GM19324 (cell line): ENCODE measurements around the gene COA6.
"Not testable (repeated sequence)": the region's sequence is repeated elsewhere in the genome, so short reads cannot be mapped to it uniquely, and the experiment has no call there.

Experiments used
- ATAC-seq: cut with Tn5 transposase; IDR thresholded peaks from one replicate; pipeline ENCODE4 v1.9.1; 2021; ENCODE audit warnings: mild to moderate bottlenecking, moderate library complexity; ENCODE audit not compliant: unreplicated experiment, low FRiP score

Gene COA6, protein sequence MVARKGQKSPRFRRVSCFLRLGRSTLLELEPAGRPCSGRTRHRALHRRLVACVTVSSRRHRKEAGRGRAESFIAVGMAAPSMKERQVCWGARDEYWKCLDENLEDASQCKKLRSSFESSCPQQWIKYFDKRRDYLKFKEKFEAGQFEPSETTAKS

DNA sequence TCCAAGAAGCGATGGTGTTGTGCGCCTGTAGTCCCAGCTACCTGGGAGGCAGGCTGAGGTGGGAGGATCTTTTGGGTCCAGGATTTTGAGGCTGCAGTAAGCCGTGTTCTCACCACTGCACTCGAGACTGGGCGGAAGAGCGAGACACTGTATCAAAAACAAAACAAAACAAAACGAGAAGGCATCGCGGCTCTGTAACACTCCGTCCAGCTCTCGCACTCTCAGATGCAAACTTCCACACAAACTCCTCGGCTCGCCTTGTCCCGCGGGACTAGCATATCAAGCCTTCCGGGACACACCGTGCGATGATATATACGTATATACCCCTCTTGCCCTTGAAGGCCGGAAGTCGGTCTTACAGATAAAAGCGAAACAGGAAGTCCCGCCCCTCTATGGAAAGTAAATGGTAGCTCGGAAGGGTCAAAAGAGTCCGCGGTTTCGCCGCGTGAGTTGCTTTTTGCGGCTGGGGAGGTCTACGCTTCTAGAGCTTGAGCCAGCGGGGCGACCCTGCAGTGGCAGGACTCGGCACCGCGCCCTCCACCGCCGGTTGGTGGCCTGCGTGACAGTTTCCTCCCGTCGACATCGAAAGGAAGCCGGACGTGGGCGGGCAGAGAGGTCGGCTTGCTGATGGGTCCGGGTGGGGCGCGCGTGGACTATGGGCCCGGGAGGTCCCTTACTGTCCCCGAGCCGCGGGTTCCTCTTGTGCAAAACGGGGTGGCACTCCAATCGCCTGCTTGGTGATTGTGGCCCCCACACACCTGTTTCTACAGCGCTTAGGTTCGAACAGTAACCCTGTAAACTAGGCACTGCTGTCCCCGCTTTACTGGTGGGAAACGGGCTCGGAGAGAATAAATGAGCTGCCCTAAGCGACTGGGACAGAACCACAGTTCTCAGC, at the start of gene COA6:
Gene COA6 (plus strand): TSS at position 393 of the 895 bp plus-strand sequence. CDS start 11 bp downstream, at position 404.
- ATAC-seq = peak; percentile 95

DNA sequence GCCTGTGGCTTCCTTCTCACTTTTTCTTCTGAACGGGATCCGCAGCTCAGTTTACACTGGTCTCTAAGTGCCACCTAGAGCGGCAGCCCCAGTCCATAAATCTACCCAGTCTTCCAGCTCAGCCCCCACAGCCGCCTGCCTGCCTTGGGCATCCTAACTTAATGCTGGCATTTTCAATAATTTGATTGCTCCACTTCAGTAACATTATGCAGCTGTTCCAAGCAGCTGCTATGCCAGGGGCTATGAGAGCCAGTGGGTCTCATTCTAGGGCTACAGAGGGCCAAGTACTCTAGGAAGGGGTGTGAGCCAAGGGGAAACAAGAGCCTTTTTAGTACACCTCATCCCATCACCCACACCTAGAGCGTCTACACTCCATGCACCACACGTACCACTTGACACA, 48.4 kb upstream of the COA6 start:
- ATAC-seq = no peak

DNA sequence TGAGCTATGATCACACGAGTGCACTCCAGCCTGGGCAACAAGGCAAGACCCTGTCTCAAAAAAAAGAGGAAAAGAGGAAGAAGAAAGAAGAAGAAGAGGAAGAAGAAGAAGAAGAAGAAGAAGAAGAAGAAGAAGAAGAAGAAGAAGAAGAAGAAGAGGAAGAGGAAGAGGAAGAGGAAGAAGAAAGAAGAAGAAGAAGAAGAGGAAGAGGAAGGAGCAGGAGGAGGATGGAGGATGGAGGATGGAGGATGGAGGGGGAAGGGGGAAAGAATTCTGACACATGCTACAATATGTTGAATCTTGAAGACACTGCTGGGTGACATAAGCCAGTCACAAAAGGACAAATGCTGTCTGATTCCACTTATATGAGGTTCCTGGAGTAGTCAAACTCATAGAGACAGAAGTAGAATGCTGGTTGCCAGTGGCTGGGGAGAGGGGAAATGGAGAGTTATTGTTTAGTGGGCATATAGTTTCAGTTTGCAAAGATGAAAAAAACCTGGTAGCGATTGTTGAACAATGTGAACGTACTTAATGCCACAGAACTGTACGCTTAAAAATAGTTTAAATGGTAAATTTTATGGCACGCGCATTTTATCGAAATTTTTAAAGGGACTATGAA, 47.3 kb upstream of the COA6 start:
- no peak for ATAC-seq

DNA sequence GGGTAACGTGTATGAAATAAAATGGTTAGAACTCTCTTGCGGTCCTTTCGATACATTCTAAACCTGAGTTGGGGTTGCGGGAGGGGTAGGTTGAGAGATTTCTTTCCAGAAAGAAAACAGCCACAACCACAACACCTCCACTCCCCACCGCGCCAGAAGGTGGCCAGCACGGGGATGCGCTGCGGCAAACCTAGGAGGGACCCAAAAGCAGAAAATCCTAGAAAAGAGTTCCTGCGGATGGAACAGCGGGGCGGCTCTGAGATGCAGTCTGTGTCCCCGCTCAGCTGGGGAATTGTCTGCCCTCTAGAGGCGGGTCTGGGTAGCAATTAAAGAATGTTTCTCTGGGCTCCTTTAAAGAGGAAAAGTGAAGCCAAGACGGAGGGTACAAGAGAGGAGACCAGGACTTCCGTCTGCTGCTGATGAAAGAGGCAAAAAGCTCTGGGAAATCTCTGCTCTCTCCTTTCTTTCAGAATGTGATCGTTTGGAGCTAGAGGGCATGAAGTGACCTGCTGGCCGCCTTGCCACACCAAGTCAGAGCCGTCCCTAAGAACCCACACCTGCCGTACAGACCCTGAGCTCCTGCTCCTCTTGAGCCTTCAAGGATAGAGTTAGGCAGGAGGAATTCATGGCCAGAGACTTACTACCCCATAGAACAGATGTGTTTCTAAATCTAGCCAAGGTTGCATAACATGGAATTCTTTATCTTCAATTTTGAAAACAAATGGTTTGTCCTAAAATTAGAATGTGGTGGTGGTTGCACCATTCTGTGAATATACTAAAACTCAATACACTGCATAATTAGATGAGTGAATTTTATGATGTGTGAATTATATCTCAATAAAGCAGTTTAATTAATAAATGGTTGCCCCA, 46.5 kb upstream of the COA6 start:
- peak; percentile 48 for ATAC-seq

DNA sequence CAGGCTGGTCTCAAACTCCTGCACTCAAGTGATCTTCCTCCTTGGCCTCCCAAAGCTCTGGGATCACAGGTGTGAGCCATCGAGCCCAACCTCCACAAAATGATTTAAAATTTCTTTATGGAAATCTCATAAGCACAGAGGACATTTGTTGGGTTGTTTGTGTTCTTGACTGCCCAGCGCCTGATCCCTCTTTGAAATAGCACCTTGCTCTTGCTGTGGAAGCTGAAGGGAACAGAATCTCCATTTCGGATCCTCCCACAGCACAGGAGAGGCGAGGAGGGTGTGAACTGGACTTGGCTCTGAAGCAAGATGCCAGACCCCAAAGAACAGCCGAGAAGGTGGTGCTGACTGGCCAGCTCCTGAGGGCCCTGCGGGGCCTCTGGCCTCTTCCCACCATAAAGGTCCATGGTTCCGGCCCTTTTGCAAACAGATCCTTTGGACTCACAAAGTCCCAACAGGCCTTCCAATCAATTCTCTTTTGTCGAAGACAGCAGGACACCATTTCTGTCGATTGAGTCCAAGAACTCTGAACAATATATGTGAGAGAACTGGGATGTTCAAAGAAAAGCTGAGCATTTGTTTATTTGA, 45.6 kb upstream of the COA6 start:
- no peak for ATAC-seq

DNA sequence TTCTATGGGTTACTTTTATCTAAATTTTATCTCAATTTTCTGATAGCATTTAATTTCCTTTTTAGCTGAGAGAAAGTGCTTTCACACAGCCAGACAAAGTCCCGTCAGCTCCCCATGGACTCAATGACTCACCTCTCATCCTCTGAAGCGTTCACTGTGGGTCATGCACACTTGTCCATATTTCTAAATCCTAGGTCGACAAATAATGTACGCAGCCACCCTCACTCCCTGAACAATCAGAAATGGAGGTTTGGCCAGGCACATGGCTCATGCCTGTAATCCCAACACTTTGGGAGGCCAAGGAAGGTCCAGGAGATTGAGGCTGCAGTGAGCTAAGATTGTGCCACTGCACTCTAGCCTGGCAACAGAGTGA, 42.4 kb upstream of the COA6 start:
- no peak for ATAC-seq

DNA sequence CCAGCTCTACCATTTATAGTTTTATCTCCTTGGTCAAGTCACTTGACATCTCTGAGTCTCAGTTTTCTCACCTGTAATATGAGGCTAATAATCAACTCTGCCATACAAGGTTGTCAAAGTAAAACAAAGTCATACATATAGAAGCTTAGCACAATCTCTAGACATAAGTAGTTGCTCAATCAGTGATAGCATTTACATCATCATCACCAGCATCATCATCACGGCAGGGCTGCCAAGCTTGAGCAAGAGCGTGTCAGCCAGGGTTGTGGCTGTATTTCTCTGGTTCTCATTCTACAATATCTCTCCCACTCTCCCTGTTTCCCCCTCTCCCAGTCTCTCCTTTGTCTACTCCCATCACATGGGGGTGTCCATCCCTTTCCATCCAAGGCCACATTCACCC, 41.7 kb upstream of the COA6 start:
- ATAC-seq = no peak

DNA sequence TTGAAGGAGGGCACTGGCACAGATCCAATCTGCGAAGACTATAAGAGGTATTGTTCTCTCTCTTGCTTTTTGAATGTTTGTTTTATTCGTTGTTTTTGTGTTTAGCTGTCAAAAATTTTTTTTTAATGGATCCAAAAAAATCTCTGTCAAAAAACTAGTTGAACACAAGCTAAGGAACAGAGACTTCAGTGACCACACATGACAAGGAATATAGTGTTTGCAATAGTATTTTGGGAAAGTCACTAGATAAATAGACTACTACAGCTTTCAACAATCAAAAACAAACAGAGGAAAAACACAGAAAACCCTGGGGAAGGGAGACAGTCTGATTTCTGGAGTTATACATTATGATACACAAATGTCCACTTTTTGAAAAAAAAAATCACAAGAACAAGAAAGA, 36.9 kb upstream of the COA6 start:
- no peak for ATAC-seq

DNA sequence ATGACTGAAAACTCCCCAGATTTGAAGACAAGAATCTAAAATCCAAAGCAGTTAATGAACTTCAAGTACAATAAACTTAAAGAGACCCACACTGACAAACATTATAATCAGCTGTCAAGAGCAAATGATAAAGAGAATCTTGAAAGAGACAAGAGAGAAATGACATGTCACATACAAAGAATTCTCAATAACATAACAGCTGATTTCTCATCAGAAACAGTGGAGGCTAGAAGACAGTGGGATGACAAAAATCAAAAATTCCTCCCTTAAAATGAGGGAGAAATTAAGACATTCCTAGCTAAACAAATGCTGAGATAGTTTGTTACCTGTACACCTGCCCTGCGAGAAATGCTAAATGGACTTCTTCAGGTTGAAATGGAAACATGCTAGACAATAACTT, 36.0 kb upstream of the COA6 start:
- no peak for ATAC-seq

DNA sequence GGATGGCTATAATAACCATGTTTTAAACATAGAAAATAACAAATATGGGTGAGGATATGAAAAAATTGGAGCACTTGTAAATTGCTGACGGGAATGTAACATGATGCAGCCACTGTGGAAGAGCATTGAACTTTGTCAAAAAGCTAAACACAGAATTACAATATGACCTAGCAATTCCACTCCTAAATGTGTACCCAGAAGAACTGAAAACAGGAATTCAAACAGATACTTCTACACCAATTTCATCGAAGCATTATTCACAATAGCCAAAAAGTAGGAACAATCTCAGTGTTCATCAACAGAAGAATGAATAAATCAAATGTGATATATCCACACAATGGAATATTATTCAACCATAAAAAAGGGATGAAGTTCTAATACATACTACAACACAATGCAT, 32.7 kb upstream of the COA6 start:
- ATAC-seq = no peak

DNA sequence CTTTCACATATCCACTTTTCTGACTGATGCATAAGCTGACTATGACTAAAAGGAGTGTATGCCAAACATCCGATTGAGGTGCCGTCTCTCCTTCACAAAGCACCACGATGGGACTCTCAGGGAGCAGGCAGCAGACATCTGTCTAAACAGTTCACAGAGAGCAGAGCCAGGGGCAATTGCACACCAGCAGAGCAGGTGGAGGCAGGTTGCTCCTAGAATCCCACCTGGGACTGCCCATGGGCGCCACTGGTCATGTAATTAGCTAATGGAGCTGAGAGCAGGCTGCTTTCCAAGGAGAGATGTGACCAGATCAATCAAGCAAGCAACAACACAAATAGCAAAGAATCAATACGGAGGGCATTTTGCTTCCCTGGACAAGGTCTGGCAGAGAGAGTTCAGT, 30.5 kb upstream of the COA6 start:
- ATAC-seq = no peak

DNA sequence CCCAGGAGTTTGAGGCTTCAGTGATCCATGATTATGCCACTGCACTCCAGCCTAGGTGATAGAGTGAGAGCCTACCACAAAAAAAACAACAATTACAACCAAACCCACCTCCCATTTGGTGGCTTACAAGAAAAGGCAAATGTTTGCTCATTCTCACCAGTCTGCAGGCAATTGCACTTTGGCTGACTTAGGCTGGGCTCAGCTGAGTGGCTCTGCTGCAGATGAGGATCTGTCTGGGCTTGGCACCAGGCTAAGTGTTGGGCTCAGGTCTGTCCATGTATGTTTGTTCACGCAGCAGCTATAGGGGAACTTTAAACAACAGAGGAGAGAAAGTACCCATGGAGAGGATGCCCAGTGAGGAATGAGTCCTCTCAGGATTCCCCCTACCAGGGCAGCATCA, 28.0 kb upstream of the COA6 start:
- ATAC-seq = no peak

DNA sequence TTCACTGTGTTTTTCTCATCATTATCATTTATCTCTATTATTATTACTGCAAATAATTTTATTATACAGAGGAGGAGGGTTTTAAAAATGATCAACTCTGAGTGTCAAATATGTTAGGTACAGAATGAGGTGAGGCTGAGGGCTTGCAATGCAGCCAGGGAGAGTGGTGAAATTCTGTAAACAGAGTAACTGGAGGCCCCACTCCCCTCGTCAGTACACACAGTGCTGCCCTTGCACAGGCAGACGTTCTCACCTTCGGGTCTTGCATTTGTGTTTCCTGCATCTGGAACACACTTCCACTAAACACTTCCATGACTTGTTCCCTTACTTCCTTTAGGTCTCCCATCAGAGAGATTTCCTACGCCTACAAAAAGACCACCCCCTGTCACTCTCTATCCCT, 24.3 kb upstream of the COA6 start:
- ATAC-seq = no peak

DNA sequence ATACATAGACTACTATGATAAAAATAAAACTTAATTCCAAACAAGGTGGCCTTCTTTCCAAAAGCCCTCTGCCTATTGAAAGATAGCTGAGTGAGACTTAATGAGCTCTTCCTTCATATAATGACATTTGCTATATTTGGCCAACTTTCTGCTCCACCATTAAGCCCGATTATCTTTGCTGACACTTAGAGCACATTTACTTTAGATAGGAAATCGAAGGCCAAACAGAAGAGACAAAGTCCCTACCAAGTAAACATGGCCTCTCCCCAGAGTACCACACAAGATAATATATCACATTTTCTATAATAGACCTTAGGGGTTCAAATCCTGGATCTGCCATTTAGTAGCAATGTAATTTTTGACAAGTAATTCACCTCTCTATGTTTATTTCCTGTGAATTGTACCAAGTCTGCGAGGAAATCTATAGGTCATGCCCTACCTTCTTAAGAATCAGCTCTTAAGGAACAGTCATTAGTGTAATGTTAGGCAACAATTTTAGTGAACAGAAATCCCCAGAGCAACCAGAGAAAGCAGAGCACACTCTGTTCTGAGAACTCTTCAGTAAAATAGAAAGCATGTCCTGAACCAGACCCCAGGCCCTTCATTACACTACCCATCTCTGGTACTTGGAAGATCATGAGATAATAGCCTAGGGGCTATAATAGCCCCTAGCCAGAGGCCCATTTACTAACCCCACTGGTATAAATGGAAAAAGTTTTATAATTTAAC, 17.3 kb upstream of the COA6 start:
- ATAC-seq = no peak

DNA sequence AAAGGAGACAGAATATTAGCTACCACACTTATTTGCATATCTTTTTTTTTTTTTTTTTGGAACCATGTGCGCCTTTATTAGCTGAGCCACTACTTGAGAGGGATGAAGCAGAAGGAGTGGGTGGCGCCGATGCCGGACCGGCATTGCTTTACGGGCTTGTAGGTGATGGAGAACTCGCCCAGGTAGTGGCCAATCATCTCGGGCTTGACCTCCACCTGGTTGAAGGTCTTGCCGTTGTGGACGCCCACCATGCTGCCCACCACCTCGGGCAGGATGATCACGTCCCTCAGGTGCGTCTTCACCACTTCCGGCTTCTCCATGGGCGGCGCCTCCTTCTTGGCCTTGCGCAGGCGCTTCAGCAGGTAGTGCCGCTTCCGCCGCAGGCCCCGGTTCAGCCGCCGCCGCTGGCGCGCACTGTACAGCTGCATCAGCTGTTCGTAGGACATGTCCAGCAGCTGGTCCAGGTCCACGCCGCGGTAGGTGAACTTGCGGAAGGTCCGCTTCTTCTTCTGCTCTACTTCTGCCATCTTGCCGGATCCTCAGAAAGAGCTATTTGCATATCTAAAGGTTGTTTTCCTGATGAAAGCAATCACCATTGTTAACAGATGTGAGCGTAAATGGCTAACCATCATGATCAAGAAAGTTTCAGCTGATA, 16.5 kb upstream of the COA6 start:
- not testable (repeated sequence) for ATAC-seq

DNA sequence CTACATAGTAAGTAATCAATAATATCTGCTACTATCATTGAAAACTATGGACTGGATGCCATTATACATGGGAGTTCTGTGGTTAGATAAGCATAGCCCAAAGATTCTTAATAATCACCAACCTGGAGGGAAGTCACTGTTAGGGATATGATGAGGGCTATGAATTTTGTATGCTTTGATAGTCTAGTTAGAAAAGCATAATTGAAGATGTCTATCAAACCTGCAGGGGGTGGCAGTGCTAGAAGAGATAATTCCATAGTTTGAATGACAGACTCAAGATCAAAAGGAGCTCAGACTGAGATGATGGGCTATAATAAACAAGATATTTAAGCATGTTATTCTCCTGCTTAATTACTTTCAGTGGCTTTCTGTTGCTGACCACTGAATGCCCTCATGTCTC, 15.4 kb upstream of the COA6 start:
- ATAC-seq = no peak

DNA sequence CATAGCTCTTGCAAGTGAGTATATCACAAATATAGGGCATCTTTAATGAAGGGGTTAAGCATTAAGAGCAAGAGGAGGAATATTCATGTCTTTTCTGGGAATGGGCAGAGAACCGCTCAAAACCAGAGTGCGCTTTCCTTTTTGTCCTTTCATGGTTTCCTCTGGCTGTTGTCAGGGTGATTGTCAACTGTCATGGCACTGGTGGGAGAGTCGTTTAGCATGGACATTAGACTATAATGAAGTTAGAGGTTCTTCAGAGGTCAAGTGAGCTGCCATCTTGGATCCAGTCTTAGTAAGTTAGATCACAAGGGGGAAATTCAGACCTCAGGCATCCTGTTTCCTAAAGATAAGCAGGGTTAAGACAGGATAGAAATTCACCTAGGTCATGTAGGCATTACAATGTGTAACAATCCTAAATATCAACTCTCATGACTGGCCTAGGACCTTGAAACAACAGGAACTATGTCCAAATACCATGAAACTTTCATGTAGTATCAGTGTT, 12.1 kb upstream of the COA6 start:
- no peak for ATAC-seq

DNA sequence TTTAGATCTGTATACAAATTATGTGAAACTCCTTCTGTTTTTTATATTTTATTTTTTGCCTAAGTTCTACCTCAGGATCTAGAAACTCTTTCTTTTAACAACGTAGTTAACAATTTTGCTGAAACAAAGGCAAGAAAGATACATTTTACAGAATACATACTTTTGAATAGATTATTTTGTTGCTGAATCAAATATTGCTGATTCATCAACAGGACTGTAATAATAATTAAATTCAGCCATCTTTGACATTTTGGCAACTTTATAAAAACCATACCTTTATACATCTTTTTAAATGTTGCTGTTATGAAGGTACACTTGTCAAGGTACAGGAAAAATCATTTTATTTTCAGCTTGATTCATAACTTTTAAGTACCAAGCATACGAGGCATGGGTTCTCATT, 10.7 kb upstream of the COA6 start:
- no peak for ATAC-seq
